Measurements from ENCODE around the gene MFF. TPM values are rescaled to one million over a fixed set of nuclear protein-coding genes. Genes with fewer than 3 reads are reported as not detected.

Gene MFF
- total and polyA plus RNA-seq, 7 donors: 63.8 to 143 (median 75.0) TPM

DNA sequence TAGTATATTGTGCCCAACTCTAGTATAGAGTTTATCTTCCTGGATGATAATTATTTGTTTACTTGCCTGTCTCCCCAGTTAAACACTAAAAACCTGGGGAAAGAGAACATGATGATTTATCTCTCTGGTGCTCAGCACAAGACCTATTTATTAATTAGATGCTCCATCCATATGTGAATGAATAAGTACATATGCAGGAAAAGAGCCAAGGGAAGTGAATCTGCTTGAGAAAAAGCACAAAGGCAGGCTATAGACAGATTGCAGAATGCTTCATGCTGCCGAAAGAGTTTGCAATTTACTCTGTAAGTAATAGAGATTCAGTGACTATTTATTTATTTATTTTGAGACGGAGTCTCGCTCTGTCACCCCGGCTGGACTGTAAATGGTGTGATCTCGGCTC is 37.3 kb upstream of the MFF start:
- Histone ChIP-seq H3K27me3 (ENCODE audit: insufficient read depth in 3 of 3, low read length in 2 of 3) (no peaks in the 10 kb centered on the region), H3K36me3 (ENCODE audit: insufficient read depth in 1 of 2, low read depth in 1 of 2) (peaks cover 6 to 98% of the 10 kb centered on the region in 2 donors), H3K4me3 (no peak overlapping the region), H3K9me3 (no peaks in the 10 kb centered on the region), H3K4me1 (no peaks in the 10 kb centered on the region), H3K27ac (no peak overlapping the region)
- no peak for ATAC-seq
- intact Hi-C loops (cut with DNase I): no loop called here
- no peak for DNase-seq
- TF ChIP-seq, protein P1, sequence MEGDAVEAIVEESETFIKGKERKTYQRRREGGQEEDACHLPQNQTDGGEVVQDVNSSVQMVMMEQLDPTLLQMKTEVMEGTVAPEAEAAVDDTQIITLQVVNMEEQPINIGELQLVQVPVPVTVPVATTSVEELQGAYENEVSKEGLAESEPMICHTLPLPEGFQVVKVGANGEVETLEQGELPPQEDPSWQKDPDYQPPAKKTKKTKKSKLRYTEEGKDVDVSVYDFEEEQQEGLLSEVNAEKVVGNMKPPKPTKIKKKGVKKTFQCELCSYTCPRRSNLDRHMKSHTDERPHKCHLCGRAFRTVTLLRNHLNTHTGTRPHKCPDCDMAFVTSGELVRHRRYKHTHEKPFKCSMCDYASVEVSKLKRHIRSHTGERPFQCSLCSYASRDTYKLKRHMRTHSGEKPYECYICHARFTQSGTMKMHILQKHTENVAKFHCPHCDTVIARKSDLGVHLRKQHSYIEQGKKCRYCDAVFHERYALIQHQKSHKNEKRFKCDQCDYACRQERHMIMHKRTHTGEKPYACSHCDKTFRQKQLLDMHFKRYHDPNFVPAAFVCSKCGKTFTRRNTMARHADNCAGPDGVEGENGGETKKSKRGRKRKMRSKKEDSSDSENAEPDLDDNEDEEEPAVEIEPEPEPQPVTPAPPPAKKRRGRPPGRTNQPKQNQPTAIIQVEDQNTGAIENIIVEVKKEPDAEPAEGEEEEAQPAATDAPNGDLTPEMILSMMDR (IDR thresholded peaks at IDR 0.05): no peak
- WGBS, 3 donors: 92 to 96% (median 96%) methylated on average over 5 of the region's 5 CpGs

GRCh38 chr2:227292314-227292713 is 32.7 kb upstream of the MFF start:
- 86 to 89% (median 89%) methylated on average over 3 of the region's 3 CpGs for WGBS, 3 donors
- DNase-seq: no peak
- TF ChIP-seq, protein P1 (IDR thresholded peaks at IDR 0.05): no peak
- no peak for ATAC-seq
- Histone ChIP-seq H3K4me1 (no peaks in the 10 kb centered on the region), H3K9me3 (no peaks in the 10 kb centered on the region), H3K27ac (no peak overlapping the region), H3K36me3 (ENCODE audit: insufficient read depth in 1 of 2, low read depth in 1 of 2) (peaks cover 2 to 98% of the 10 kb centered on the region in 2 donors), H3K4me3 (no peak overlapping the region), H3K27me3 (ENCODE audit: insufficient read depth in 3 of 3, low read length in 2 of 3) (no peaks in the 10 kb centered on the region)
- intact Hi-C loops (cut with DNase I): no loop called here

DNA sequence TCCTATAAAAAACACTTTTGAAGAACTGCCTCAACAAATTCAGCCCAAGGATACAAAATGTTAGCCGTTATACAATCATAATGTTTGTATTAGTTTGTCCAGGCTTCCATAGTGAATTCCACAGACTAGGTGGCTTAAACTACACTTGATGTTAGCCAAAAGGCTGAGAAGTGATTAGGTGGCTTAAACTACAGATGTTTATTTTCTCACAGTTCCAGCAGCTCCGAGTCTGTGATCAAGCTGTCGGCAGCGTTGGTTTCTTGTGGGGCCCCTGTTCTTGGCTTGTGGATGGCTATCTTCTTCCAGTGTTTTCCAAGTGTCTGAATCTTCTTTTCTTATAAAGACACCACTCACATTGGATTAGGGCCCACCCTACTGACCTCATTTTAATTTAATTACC is 31.5 kb upstream of the MFF start:
- no peak overlapping the region for H3K27ac ChIP-seq
- no peak for DNase-seq
- H3K4me3 ChIP-seq: no peak overlapping the region
- TF ChIP-seq, protein P1 (IDR thresholded peaks at IDR 0.05): no peak
- intact Hi-C loops (cut with DNase I): no loop called here
- ATAC-seq: no peak
- H3K9me3 ChIP-seq: no peaks in the 10 kb centered on the region
- H3K27me3 ChIP-seq (ENCODE audit: insufficient read depth in 3 of 3, low read length in 2 of 3): no peaks in the 10 kb centered on the region
- 63 to 69% (median 69%) methylated on average over 4 of the region's 4 CpGs for WGBS, 3 donors
- H3K4me1 ChIP-seq: no peaks in the 10 kb centered on the region
- H3K36me3 ChIP-seq (ENCODE audit: insufficient read depth in 1 of 2, low read depth in 1 of 2): peaks cover 2 to 98% of the 10 kb centered on the region in 2 donors

GRCh38 chr2:227295806-227296205 is 29.2 kb upstream of the MFF start:
- ATAC-seq: no peak
- DNase-seq: no peak
- 85 to 93% (median 91%) methylated on average over 4 of the region's 4 CpGs for WGBS, 3 donors
- no peak overlapping the region for H3K27ac ChIP-seq
- no peaks in the 10 kb centered on the region for H3K27me3 ChIP-seq (ENCODE audit: insufficient read depth in 3 of 3, low read length in 2 of 3)
- no peak overlapping the region for H3K4me3 ChIP-seq
- H3K4me1 ChIP-seq: no peaks in the 10 kb centered on the region
- H3K9me3 ChIP-seq: no peaks in the 10 kb centered on the region
- peaks cover 2 to 98% of the 10 kb centered on the region in 2 donors for H3K36me3 ChIP-seq (ENCODE audit: insufficient read depth in 1 of 2, low read depth in 1 of 2)
- intact Hi-C loops (cut with DNase I): no loop called here
- TF ChIP-seq, protein P1 (IDR thresholded peaks at IDR 0.05): no peak

DNA sequence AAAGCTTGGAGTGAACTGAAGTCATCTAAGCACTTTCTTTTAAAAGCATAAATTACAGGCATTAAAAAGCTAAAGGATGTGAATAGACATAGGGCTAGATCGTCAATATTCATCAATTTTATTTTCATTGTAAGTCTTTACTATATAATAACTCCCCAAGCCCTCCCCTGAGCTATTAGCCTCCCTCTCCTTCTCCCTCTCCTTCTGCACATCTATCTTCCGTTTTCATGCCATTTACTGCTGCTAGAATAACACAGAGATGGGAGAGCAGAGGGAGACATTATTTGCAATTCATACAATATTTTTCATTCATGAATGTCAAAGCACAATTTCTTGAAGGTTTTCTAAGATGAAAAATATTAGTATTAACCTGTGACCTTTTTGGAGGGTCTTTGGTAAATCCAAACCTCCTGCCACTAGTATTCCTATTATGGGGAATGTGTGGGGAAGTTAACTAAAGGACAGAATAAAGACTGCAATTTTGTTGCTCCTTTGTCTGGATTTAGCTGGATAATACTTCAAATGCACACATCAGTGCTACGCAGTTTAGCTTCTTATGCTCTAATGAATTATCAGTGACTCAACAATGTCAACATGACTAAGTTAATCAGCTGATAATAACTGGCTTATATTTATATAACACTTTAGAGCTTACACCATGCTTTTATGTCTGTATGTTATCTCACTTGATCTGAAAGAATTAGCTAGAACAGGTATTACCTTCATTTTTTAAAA is 28.2 kb upstream of the MFF start:
- H3K4me3 ChIP-seq: no peak overlapping the region
- WGBS, 3 donors: 82 to 87% (median 86%) methylated on average over 3 of the region's 3 CpGs
- peaks cover 2 to 98% of the 10 kb centered on the region in 2 donors for H3K36me3 ChIP-seq (ENCODE audit: insufficient read depth in 1 of 2, low read depth in 1 of 2)
- DNase-seq: no peak
- no peaks in the 10 kb centered on the region for H3K9me3 ChIP-seq
- no peak overlapping the region for H3K27ac ChIP-seq
- TF ChIP-seq, protein P1 (IDR thresholded peaks at IDR 0.05): no peak
- H3K4me1 ChIP-seq: peaks cover 3% of the 10 kb centered on the region
- no peaks in the 10 kb centered on the region for H3K27me3 ChIP-seq (ENCODE audit: insufficient read depth in 3 of 3, low read length in 2 of 3)
- ATAC-seq: no peak
- intact Hi-C loops (cut with DNase I): no loop called here
